Left lobe of liver (tissue), 2 donors: ENCODE results near the gene NR6A1. TPM values are rescaled to one million over a fixed set of nuclear protein-coding genes. Genes with fewer than 3 reads are reported as not detected.

Experiments used
- ATAC-seq: fragments of 200-7000 bp; cut with Tn5 transposase; one replicate; pipeline ENCODE4 v1.9.1; 2020; ENCODE audit warnings: mild to moderate bottlenecking, moderate library complexity
- DNase-seq: peaks from one replicate; pipeline ENCODE4 v3.0.0-alpha.2; 2020; ENCODE audit warnings: low spot score
- total RNA-seq: library from RNA; stranded (reverse); gene quantifications from one replicate; pipeline ENCODE4 v1.2.1, GENCODE V29; 2021
- donor health status: DM: no; HTN: no; CAD: no; lungs with moderate emphysema.
- donor health status: DM: no; HTN: yes; CAD: no.

NR6A1 gene
- total RNA-seq, result 2.4 TPM

GRCh38 chr9:124771021-124771866 is at the start of gene NR6A1:
TSS of gene NR6A1 (minus strand) at chr9:124771311.
- ATAC-seq (peak; percentile 84), DNase-seq (peak; percentile 97)

DNA sequence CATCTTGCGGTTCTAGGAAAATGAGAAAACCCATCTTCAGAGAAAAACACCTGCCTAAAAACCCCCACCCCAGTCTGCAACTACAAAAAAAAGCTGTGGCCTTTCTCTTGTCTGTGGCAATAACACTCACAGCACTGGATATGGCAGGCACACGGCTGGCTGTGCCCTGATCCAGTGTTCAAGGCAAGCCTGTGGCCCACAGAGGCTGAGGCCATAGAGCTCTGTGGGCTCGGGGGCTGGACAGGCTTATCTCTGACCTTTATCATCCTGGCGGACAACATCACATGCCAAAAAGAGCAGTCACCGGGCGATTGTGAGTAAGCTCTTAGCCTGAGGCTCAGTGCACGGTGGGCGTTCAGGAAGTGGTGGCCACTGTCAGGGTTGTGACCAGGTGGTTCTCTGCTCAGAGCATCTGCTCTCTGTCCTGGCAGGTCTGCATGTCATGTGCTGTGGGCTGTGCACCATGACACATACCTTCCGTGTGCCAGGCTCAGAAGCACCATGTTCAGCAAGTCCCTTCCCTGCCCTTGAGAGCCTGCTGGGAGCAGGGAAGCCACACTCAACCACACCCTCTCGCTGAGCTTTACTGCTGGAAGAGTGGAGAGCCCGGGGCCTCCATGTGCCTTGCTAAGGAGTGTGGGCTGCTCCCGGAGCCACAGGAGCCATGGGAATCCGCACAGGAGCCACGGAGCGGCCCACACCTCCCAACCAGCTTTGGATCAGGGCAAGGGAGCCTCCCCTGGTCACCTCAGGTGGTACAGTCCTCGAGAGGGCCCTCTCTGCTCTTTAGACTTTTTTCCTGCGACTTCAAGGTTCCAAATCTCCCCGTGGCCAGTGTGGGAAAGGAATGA is 47.5 kb upstream of the NR6A1 start:
- DNase-seq (peak; percentile 54), ATAC-seq (peak; percentile 90)

- DNase-seq, result no peak
- no peak for ATAC-seq
These were observed 44.5 kb upstream of the NR6A1 start for GRCh38 chr9:124815601-124816000.

GRCh38 chr9:124814164-124814535 is 43.0 kb upstream of the NR6A1 start:
- no peak for DNase-seq
- ATAC-seq, result no peak

- ATAC-seq (no peak), DNase-seq (no peak)
These were observed 42.5 kb upstream of the NR6A1 start for GRCh38 chr9:124813501-124814163.

- ATAC-seq (no peak), DNase-seq (no peak)
These were observed 41.9 kb upstream of the NR6A1 start for GRCh38 chr9:124813041-124813440.

- no peak for DNase-seq
- no peak for ATAC-seq
These were observed 41.3 kb upstream of the NR6A1 start for GRCh38 chr9:124812441-124812876.

GRCh38 chr9:124810663-124811355 is 39.7 kb upstream of the NR6A1 start:
- ATAC-seq (no peak), DNase-seq (no peak)

GRCh38 chr9:124809741-124810500 is 38.8 kb upstream of the NR6A1 start:
- DNase-seq (no peak), ATAC-seq (no peak)

DNA sequence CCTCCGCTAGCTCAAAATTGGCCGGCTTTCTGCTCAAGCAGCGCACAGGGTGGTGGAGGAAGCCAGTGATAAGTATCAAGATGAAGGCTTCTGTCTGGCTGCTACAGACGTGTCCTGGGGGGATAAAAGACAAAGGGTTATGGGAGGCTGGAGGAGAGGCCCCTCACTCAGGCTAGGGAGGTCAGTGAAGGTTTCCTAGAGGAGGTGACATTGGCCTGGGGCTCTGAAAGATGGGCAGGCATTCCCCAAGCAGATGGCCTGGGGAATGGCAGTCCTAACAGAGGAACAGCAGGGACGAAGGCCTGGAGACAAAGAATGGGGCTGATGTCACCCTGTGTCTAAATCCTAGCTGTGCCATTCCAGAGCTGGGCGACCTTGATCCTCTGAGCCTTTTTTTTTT is 38.1 kb upstream of the NR6A1 start:
- no peak for ATAC-seq
- no peak for DNase-seq

DNA sequence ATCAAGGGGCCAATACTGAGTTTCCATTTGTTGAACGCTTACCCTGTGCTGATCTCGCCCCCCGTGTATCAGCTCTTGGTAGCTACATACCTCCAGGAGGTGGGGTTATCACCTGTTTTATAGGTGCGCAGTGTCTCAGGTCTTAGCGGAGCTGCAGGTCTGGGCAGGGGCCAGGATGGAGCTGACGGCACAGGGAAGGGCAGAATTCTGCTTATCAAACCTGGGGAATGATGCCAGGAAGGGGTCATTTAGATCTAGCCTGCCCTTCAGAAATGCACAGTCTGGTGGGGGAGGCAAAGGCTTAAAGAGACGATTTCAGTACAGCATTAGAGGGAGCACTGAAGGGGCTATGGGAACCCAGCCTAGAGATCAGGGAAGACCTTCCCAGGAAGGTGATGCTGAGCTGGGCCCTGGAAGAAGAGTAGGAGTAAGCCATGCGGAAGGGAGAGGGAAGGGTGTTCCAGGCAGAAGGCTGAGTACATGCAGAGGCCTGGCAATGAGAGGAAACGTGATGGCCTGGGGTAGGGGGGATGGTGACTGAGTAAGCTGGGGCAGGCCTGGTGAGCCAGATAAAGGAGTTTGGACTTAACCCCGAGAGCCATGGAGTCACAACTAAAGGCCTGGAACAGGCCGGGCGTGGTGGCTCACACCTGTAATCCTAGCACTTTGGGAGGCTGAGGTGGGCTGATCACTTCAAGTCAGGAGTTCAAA is 37.3 kb upstream of the NR6A1 start:
- DNase-seq, result no peak
- no peak for ATAC-seq

GRCh38 chr9:124805186-124805585 is 34.1 kb upstream of the NR6A1 start:
- ATAC-seq (no peak), DNase-seq (no peak)

GRCh38 chr9:124803911-124804310 is 32.8 kb upstream of the NR6A1 start:
- DNase-seq (no peak), ATAC-seq (no peak)

- DNase-seq, result no peak
- no peak for ATAC-seq
These were observed 31.3 kb upstream of the NR6A1 start for GRCh38 chr9:124802426-124802825.

DNA sequence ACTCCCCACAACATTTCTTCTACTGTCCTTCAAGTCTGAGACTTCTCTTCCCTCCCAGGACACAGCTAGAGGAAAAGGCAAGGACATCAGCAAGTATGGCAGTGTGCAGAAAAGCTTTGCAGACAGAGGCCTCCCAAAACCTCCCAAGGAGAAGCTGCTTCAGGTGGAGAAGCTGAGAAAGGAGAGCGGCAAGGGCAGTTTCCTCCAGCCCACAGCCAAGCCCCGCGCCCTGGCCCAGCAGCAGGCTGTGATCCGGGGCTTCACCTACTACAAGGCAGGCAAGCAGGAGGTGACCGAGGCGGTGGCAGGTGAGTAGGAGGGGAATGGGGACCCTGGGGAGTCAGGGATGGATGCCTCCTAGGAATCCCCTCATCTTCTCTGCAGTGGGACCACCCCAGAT is 30.2 kb upstream of the NR6A1 start:
- no peak for ATAC-seq
- DNase-seq, result no peak

GRCh38 chr9:124800306-124801259 is 29.5 kb upstream of the NR6A1 start:
- no peak for DNase-seq
- ATAC-seq, result no peak

DNA sequence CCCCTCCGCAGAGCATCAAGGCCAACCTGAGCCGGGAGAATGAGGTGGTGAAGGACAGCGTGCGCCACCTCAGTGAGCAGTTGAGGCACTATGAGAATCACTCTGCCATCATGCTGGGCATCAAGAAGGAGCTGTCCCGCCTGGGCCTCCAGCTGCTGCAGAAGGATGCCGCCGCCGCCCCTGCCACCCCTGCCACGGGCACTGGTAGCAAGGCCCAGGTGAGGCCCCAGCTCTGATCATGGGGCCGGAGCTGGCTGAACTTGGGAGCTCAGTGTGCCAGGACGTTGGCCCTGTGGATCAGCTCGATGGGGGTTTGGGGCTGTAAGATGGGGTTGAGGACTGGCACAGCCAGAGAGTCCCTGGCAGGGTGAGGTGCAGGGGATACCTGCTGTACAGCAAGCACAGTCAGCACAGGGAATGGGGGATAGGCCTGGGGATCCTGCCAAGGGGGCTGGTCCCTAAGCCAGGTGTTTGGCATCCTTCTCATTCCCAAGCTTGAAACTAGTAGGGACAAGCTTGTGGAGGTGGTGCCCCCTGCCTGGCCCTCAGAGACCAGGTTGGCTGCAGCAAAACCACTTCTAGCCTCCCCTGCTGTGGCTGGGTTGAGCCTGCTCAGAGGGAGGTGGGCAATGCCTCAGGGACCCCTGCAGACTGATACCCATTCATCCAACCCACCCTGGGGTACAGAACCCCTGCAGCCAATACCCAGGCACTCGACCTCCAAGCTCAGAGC is 28.3 kb upstream of the NR6A1 start:
- DNase-seq (no peak), ATAC-seq (no peak)
